HepG2 (cell line): ENCODE results near the gene CLCNKA. TPM values are rescaled to one million over a fixed set of nuclear protein-coding genes. Genes with fewer than 3 reads are reported as not detected.
A peak's percentile ranks its signal among the peaks of the same experiment; 100 is the strongest.

ENCODE experiments used
- ATAC-seq: fragments of 200-7000 bp; cut with Tn5 transposase; 3 replicates; pipeline ENCODE4 v1.9.1; 2020; ENCODE audit warnings: mild to moderate bottlenecking, moderate library complexity
- BruUV-seq: library from RNA; stranded (reverse); fragments of 400-500 nt; replicated peaks from 2 replicates; lab custom pipeline; 2021; lab: Mats Ljungman, UMichigan
- CTCF ChIA-PET: fragments of 300-600 bp; formaldehyde crosslinking; extraction: SDS; loops from one replicate; lab custom pipeline; 2021; ENCODE audit warnings: low total read pairs, inconsistent platforms, low intra/inter-chr PET ratio; lab: Yijun Ruan, JAX
- POLR2A ChIA-PET: fragments of 350-600 bp; sonication (Branson Sonifier 250); formaldehyde crosslinking; loops from one replicate; lab custom pipeline; 2020; ENCODE audit warnings: antibody characterized with exemption, inconsistent platforms; lab: Yijun Ruan, JAX
- DNase-seq: peaks from one replicate; pipeline ENCODE4 v3.0.0-alpha.2; 2015; ENCODE audit warnings: low spot score
- FAIRE-seq: peaks from 3 replicates; lab custom pipeline; 2011; peaks lifted over from hg19 to GRCh38; lab: Jason Lieb, UNC
- H2AFZ ChIP-seq: one replicate; pipeline ENCODE4 v1.6.1; 2011; ENCODE audit warnings: low read length, inconsistent platforms
- H3K27ac ChIP-seq: fragments of 300-600 bp; 3 replicates; pipeline ENCODE4 v1.8.0; 2011; ENCODE audit warnings: mixed run types, mild to moderate bottlenecking, mixed read lengths, low read length, inconsistent platforms; ENCODE audit not compliant: insufficient read depth; ENCODE audit errors: extremely low read length
- H3K27me3 ChIP-seq, 2 experiments: fragments of 200-600 bp in 1 of 2; 2 replicates in 1 of 2; 3 replicates in 1 of 2; pipeline versions ENCODE4 v1.6.0 to v1.8.0; 2011; ENCODE audit warnings: low read length in 2 of 2, mild to moderate bottlenecking in 2 of 2, moderate library complexity in 2 of 2, inconsistent platforms in 1 of 2; ENCODE audit not compliant: insufficient read depth in 2 of 2, control insufficient read depth in 1 of 2
- H3K36me3 ChIP-seq, 2 experiments: fragments of 200-600 bp in 1 of 2; replicated peaks in 1 of 2; 2 replicates in 1 of 2; 3 replicates in 1 of 2; pipeline versions ENCODE4 v1.5.1 to v1.8.0; 2011; ENCODE audit warnings: low read length in 2 of 2, inconsistent platforms in 1 of 2; ENCODE audit not compliant: insufficient read depth in 2 of 2, control insufficient read depth in 1 of 2
- H3K4me1 ChIP-seq: 2 replicates; pipeline ENCODE4 v1.5.1; 2012; ENCODE audit warnings: low read length, inconsistent platforms; ENCODE audit not compliant: insufficient read depth
- H3K4me2 ChIP-seq: 2 replicates; pipeline ENCODE4 v1.6.0; 2011; ENCODE audit warnings: low read depth, low read length, inconsistent platforms
- H3K4me3 ChIP-seq, 3 experiments: fragments of 200-600 bp in 1 of 3; sonication (generic), shearing (Covaris generic) in 1 of 3; replicated peaks in 1 of 3; 2 replicates each; pipeline ENCODE4 v1.5.1; 2011 to 2016; ENCODE audit warnings: low read length in 3 of 3, inconsistent platforms in 2 of 3, low read depth in 2 of 3, mild to moderate bottlenecking in 2 of 3, control low read depth in 1 of 3, mixed read lengths in 1 of 3; ENCODE audit not compliant: insufficient read depth in 1 of 3
- H3K79me2 ChIP-seq: one replicate; pipeline ENCODE4 v1.6.1; 2011; ENCODE audit warnings: low read length, inconsistent platforms; ENCODE audit not compliant: insufficient read depth
- H3K9ac ChIP-seq: 2 replicates; pipeline ENCODE4 v1.6.0; 2011; ENCODE audit warnings: mild to moderate bottlenecking, low read depth, low read length, inconsistent platforms; ENCODE audit not compliant: insufficient read depth
- H3K9me3 ChIP-seq: 2 replicates; pipeline ENCODE4 v1.5.1; 2012; ENCODE audit warnings: mild to moderate bottlenecking, low read length
- H4K20me1 ChIP-seq: 2 replicates; pipeline ENCODE4 v1.6.0; 2011; ENCODE audit warnings: inconsistent platforms, mild to moderate bottlenecking, low read length, moderate library complexity; ENCODE audit not compliant: insufficient read depth
- ADNP ChIP-seq: sonication (generic); formaldehyde crosslinking; IDR thresholded peaks from 2 replicates; pipeline ENCODE4 v1.4.0; 2020; ENCODE audit warnings: missing genetic modification reagents
- BATF2 ChIP-seq: sonication (generic); formaldehyde crosslinking; IDR thresholded peaks from 2 replicates; pipeline ENCODE4 v1.8.0; 2022; ENCODE audit warnings: mild to moderate bottlenecking, missing genetic modification reagents, moderate library complexity
- CHCHD3 ChIP-seq: sonication (generic); formaldehyde crosslinking; IDR thresholded peaks from 2 replicates; pipeline ENCODE4 v1.8.0; 2022; ENCODE audit warnings: mild to moderate bottlenecking, missing genetic modification reagents, moderate library complexity
- CREBL2 ChIP-seq: sonication (generic); formaldehyde crosslinking; IDR thresholded peaks from 2 replicates; pipeline ENCODE4 v1.8.1; 2023; ENCODE audit warnings: missing genetic modification reagents, mild to moderate bottlenecking, borderline replicate concordance
- HOXA9 ChIP-seq: sonication (generic); formaldehyde crosslinking; IDR thresholded peaks from 2 replicates; pipeline ENCODE4 v1.8.1; 2022; ENCODE audit warnings: missing genetic modification reagents, mild to moderate bottlenecking, moderate library complexity, borderline replicate concordance
- NKX3-1 ChIP-seq: sonication (generic); formaldehyde crosslinking; IDR thresholded peaks from 2 replicates; pipeline ENCODE4 v1.5.0; 2020; ENCODE audit warnings: missing genetic modification reagents
- PCBP1 ChIP-seq: fragments of 200-400 bp; formaldehyde crosslinking; IDR thresholded peaks from 2 replicates; pipeline ENCODE4 v1.6.1; 2017; ENCODE audit warnings: mild to moderate bottlenecking, low read depth, low read length, borderline replicate concordance
- SMAD9 ChIP-seq: sonication (generic); formaldehyde crosslinking; IDR thresholded peaks from 2 replicates; pipeline ENCODE4 v1.5.1; 2020; ENCODE audit warnings: mild to moderate bottlenecking, missing genetic modification reagents
- SRSF9 ChIP-seq: fragments of 200-400 bp; formaldehyde crosslinking; IDR thresholded peaks from 2 replicates; pipeline ENCODE4 v1.6.1; 2018; ENCODE audit warnings: borderline replicate concordance, mild to moderate bottlenecking, low read depth, low read length; ENCODE audit not compliant: insufficient read depth, poor library complexity, severe bottlenecking
- ZBTB34 ChIP-seq: sonication (generic); formaldehyde crosslinking; IDR thresholded peaks from 2 replicates; pipeline ENCODE4 v1.8.0; 2022; ENCODE audit warnings: mild to moderate bottlenecking, missing genetic modification reagents
- ZFP37 ChIP-seq: sonication (generic); formaldehyde crosslinking; IDR thresholded peaks from 2 replicates; pipeline ENCODE4 v1.4.0; 2020; ENCODE audit warnings: missing genetic modification reagents, borderline replicate concordance
- ZKSCAN5 ChIP-seq: sonication (generic); formaldehyde crosslinking; IDR thresholded peaks from 2 replicates; pipeline ENCODE4 v1.5.1; 2020; ENCODE audit warnings: mild to moderate bottlenecking, missing genetic modification reagents
- ZKSCAN8 ChIP-seq: IDR thresholded peaks from 2 replicates; pipeline ENCODE4 v1.6.1; 2016; ENCODE audit warnings: borderline replicate concordance, missing genetic modification reagents, missing compliant biosample characterization
- ZNF234 ChIP-seq: sonication (generic); formaldehyde crosslinking; conservative IDR thresholded peaks from 2 replicates; pipeline ENCODE4 v1.5.1; 2020; ENCODE audit warnings: mild to moderate bottlenecking, missing genetic modification reagents
- ZNF430 ChIP-seq: sonication (generic); formaldehyde crosslinking; IDR thresholded peaks from 2 replicates; pipeline ENCODE4 v1.9.0; 2021; ENCODE audit warnings: mild to moderate bottlenecking, missing genetic modification reagents
- ZNF468 ChIP-seq: sonication (generic); formaldehyde crosslinking; IDR thresholded peaks from 2 replicates; pipeline ENCODE4 v1.8.0; 2022; ENCODE audit warnings: mild to moderate bottlenecking, moderate library complexity, missing genetic modification reagents
- ZSCAN30 ChIP-seq: sonication (generic); formaldehyde crosslinking; IDR thresholded peaks from 2 replicates; pipeline ENCODE4 v1.5.0; 2020; ENCODE audit warnings: mild to moderate bottlenecking, missing genetic modification reagents
- WGBS: methylation state at CpG from one replicate; pipeline ENCODE4 v1.1.6; 2017; ENCODE audit warnings: low lambda C conversion rate; 5-methylcytosine and 5-hydroxymethylcytosine counted together
- in situ Hi-C: cut with HindIII; loops from 2 replicates; pipeline ENCODE4 v1.10.0; 2017; ENCODE audit warnings: low pct_unique_long_range_greater_than_20kb; ENCODE audit not compliant: extremely low pct_ligation_motif_present
- intact Hi-C: fragments of 100-400 bp; cut with micrococcal nuclease; formaldehyde crosslinking; loops from one replicate; pipeline ENCODE4 v1.10.0; 2022; ENCODE audit not compliant: unreplicated experiment
- polyA plus RNA-seq, 8 experiments: library from polyadenylated mRNA; depleted of rRNA in 3 of 8; stranded (reverse) in 7 of 8; unstranded in 1 of 8; fragments of >200 nt; fragmentation: Illumina TruSeq in 4 of 8; extraction: Trizol in 4 of 8; gene quantifications; 2 replicates each; pipeline versions ENCODE4 v1.2.1 to v1.2.3, GENCODE V29; 2011 to 2016; ENCODE audit warnings: low read depth in 4 of 8, missing spikeins in 1 of 8, mixed read lengths in 1 of 8; ENCODE audit not compliant: insufficient read depth in 1 of 8
- total RNA-seq, 5 experiments: library from RNA; depleted of rRNA; stranded (reverse); fragments of >200 nt; fragmentation: Illumina TruSeq; extraction: Trizol; gene quantifications; 2 replicates each; pipeline ENCODE4 v1.2.3, GENCODE V29; 2016; ENCODE audit warnings: low read depth in 1 of 5

CLCNKA gene
- total and polyA plus RNA-seq, 2 of the 13 experiments (the other 11 are each of a cell fraction or from before 2014, with no cell fraction given): 0.03 TPM; not detected in 1

GRCh38 chr1:16048573-16049189 is 26.8 kb downstream of the CLCNKA start:
- no peak overlapping the region for H3K27ac ChIP-seq
- 27% methylated on average over 11 of the region's 25 CpGs for WGBS
- no peak overlapping the region for H3K4me3 ChIP-seq
- no peak for TF ChIP-seq ZFP37 (CRISPR knock-in tag)
- no peak for TF ChIP-seq CHCHD3 (CRISPR knock-in tag)
- TF ChIP-seq SRSF9: no peak
- no peak for TF ChIP-seq HOXA9 (CRISPR knock-in tag)
- no peak for TF ChIP-seq ZNF430
- no peak for TF ChIP-seq ZBTB34 (CRISPR knock-in tag)
- no peak for TF ChIP-seq NKX3-1 (CRISPR knock-in tag)
- no peak for TF ChIP-seq ZKSCAN5 (CRISPR knock-in tag)
- no peak for TF ChIP-seq BATF2 (CRISPR knock-in tag)
- TF ChIP-seq ZSCAN30 (CRISPR knock-in tag): no peak
- TF ChIP-seq ZKSCAN8 (CRISPR knock-in tag): no peak
- TF ChIP-seq ADNP (CRISPR knock-in tag): no peak
- no peak for TF ChIP-seq CREBL2 (CRISPR knock-in tag)
- TF ChIP-seq ZNF234 (CRISPR knock-in tag): no peak
- no peak for TF ChIP-seq PCBP1
- TF ChIP-seq SMAD9 (CRISPR knock-in tag): no peak
- no peak for TF ChIP-seq ZNF468 (CRISPR knock-in tag)

More at GRCh38 chr1:16048573-16049189, 26.8 kb downstream of the CLCNKA start:
- Histone ChIP-seq H4K20me1 (no peaks in the 10 kb centered on the region), H3K9ac (no peak overlapping the region), H3K4me1 (peaks cover 9% of the 10 kb centered on the region), H3K27me3 (peaks cover 7 to 36% of the 10 kb centered on the region in 2 experiments; a peak in 4 of 5 replicates), H3K36me3 (no peaks in the 10 kb centered on the region), H3K9me3 (no peaks in the 10 kb centered on the region), H2AFZ (no peak overlapping the region), H3K4me2 (peak overlapping the region; percentile 12; the same call in 1 of the 2 replicates), H3K79me2 (no peaks in the 10 kb centered on the region)
- DNase-seq (no peak), ATAC-seq (no peak), FAIRE-seq (no peak)
- CTCF ChIA-PET: no interaction called here
- intact Hi-C loops (no loop called here), in situ Hi-C loops (loop anchor here (5.0 kb wide), 1 partner anchor 36 kb away; no protein-coding TSS in a partner anchor)
- no TSS peak for BruUV-seq
- POLR2A ChIA-PET: no interaction called here
